ENCODE measurements around the gene FBXO27.
"Not testable (repeated sequence)": the region's sequence is repeated elsewhere in the genome, so short reads cannot be mapped to it uniquely, and the experiment has no call there.

FBXO27 gene, protein sequence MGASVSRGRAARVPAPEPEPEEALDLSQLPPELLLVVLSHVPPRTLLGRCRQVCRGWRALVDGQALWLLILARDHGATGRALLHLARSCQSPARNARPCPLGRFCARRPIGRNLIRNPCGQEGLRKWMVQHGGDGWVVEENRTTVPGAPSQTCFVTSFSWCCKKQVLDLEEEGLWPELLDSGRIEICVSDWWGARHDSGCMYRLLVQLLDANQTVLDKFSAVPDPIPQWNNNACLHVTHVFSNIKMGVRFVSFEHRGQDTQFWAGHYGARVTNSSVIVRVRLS

DNA sequence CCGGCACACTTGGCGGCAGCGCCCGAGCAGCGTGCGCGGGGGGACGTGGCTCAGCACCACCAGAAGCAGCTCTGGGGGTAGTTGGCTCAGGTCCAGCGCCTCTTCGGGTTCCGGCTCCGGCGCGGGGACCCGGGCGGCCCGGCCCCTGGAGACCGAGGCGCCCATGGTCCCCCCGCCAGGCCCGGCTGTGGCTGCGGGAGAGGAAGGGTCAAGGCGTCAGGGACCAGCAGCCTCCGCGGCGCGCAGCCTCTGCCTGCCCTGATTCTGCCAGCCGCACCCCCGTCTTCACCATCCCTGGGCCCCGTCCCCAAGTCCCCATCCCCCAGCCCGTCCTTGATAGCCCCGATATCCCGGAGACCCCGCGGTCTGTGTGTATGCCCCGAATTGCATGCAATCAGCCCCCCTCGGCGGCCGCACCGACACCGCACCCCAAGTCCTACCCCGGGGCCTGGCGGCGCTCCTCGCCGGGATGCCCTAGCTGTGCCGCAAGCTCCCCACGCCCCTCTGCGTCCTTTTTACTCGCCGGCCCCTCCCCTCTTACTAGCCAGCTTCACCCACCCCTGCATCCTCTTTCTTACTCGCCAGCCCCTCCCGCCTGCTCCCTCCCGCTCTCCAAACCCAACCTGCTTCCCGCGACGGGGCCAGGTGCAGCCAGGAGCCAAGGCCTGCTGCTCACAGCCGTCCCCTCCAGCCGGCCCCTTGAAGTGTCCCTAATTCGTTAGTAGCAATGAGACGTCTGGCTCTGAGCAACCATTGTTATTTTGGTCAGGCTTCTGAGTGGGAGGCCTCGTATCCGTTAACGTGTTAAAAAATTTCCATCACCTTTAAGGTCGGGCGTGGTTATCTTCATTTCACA is at the start of gene FBXO27:
Gene FBXO27, minus strand, starts transcription at position 487 of the 856 bp plus-strand sequence. Its CDS starts 322 bp downstream, at position 165.
- no peak for FAIRE-seq

DNA sequence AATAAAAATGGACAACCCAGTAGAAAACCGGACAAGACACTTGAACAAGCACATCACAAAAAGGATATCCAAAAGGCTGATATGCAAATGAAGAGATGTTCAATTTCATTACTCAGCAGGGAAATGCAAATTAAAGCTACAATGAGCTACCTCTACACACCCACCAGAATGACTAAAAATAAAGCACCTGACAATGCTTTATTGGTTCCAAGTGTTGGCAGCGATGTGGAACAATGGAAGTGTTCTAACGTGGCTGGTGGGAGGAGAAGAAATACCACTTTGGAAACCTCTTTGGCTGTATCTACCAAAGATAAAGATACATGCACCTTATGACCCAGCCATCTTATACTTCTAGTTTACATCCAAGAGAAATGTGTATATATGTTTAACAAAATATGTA is 48.1 kb upstream of the FBXO27 start:
- FAIRE-seq, result no peak

DNA sequence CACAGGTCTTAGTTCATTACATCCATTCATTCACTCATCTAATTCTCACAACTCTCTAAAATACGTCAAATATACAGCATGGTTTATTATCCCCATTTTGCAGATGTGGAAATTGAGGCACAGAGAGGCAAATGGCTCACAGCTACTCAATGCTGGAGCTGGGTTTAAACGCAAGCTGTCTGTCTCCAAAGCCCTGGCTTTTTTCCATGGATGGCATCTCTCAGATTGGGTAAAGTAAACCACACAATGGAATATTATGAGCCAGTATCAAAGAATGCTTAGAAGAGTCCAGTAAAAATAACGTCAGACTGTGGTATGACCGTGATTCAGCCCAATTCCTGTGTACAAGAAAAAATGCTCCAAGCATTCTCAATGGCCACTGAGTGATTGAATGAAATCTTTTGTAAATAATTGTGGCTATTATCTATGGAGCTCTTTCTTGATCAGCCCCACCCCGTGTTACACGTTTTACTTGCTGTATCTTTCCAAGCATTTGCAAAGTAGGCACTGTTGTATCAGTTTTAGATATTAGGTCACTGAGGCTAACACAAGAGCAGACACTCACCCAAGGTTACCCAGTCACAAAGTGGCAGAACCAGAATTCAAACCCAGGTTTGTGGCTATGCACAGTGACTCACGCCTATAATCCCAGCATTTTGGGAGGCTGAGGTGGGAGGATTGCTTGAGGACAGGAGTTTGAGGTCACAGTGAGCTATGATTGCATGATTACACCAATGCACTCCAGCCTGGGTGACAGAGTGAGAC is 46.3 kb upstream of the FBXO27 start:
- no peak for FAIRE-seq

DNA sequence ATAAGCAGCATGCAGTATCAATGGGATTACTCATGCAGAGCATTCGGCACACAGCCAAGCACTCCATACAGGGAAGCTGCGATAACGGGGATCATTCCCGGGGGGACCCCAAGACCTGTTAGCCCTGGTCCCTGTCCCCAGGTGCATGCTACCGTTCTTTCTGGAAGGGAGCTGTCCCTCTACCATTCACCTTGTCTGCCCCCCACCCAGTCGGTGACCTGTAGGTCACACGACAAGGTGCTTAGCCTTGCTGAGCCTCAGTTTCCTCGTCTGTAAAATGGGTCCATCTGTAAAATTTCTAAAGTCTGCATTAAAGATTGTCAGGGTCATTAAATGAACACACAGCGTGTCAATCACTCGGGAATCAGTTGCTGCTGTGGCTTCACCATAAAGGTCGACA is 45.0 kb upstream of the FBXO27 start:
- no peak for FAIRE-seq

DNA sequence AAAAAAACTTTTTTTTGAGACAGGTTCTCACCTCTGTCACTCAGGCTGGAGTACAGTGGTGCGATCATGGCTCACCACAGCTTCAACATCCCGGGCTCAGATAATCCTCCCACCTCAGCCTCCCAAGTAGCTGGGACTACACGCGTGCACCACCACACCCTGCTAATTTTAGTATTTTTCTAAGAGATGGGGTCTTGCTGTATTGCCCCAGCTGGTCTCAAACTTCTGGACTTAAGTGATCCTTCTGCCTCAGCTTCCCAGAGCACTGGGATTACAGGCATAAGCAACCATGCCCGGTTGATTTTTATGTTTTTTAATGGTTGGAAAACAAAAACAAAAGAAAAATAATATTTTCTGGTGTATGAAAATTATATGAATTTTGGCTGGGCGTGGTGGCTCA is 42.6 kb upstream of the FBXO27 start:
- FAIRE-seq, result no peak

DNA sequence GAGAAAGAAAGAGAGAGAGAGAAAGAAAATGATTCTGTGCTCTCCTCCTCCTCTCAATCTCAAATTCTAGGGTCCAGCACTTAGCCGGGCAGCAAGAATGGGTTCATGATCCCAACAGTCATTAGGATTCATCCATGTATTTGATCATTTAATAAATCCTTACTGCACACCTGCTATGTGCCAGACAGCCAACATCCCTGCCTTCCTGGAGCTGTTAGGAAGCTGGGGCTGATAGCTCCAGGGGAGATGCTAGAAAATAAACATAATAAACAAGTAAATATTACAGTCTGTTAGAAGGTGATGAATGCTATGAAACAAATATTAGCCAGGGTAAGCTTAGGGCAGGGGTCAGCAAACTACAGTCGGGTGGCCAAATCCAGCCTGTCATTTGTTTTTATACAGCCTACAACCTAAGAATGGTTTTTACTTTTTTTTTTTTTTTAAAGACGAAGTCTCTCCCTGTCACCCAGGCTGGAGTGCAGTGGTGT is 41.9 kb upstream of the FBXO27 start:
- no peak for FAIRE-seq

DNA sequence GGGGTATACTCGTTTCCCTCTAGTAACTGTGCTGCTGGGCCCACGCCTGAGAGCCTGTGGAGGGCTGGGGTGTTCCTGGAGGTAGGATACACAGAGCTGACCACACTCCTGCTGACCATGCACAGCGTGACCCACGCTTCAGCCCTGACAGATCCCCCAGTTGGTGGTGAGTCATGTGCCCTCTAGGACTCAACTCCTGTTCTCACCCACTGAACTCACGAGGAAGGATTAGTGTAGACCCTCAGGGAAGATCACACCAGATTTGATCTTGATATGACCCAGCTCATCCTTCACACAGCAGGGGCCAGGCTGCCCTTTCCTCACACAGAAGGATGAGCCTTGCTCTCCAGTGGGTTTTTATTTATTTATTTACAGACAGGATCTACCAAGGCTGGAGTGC is 38.5 kb upstream of the FBXO27 start:
- no peak for FAIRE-seq

DNA sequence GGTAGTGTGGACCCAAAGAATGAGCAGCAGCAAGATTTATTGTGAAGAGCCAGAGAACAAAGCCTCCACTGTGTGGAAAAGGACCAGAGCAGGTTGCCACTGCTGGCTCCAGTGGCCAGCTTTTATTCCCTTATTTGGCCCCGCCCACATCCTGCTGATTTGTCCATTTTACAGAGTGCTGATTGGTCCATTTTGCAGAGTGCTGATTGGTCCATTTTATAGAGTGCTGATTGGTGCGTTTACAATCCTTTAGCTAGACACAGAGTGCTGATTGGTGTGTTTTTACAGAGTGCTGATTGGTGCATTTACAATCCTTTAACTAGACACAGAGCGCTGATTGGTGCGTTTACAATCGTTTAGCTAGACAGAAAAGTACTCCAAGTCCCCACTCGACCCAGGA is 35.9 kb upstream of the FBXO27 start:
- not testable (repeated sequence) for FAIRE-seq

DNA sequence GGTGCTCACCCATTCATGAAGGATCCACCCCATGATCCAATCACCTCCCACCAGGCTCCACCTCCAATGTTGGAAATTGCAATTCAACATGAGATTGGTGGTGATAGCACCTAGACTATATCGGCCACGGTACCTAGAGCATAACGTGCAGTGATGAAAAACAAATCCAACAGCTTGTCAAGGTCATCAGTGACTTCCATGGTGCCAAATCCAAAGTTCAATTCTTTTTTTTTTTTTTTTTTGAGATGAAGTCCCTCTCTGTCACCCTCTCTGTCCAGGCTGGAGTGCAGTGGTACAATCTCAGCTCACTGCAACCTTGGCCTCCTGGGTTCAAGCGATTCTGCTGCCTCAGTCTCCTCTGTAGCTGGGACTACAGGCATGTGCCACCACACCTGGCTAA is 34.8 kb upstream of the FBXO27 start:
- FAIRE-seq, result no peak

DNA sequence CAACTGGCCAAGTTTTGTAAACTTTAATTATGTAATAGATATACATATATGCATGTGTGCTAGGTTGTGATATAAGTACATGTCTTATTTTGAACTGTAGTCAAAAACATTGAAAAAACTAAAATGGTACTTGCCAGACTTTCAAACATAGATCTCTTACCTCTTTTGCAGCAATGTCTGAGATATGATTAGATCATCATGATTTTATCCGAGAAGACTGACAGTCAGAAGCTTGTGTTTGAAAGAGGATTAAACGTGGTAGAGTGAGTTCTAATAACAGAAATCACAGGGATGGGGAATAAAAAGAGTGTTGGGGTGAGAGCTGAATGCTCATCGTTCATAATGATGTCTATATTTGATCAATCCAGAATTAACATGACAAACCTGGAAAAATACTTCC is 33.6 kb upstream of the FBXO27 start:
- no peak for FAIRE-seq

DNA sequence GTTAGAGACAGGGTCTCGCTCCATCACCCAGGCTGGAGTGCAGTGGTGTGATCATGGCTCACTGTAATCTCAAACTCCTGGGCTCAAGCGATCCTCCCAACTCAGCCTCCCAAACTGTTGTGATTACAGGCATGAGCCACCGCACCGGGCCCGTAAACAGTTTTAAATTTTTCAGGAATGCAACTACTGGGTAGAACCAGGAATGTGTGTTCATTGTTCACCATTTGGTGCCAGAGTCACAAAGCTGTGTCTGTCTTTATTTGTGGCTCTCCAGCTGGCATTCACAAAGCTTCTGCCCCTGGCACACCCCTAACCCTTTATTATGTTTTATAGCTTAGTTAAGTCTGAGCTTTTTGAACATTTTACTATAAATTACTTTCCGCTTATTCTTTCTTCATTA is 32.1 kb upstream of the FBXO27 start:
- no peak for FAIRE-seq

DNA sequence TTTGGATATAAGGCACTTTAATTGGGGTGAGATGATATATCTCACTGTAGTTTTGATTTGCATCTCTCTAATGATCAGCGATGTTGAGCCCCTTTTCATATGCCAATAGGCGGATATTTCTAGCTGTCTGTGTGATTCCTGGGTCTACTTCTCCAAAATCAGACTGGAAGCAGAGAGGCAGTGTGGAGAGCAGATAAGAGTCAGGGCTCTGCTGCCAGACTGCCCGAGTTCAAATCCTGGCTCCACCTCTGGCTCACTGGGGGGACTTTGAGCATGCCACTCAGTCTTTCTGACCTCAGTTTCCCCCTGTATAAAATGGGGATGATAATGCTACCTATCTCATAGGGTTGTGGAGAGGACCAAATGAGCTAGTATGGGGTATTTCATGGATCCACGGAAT is 27.8 kb upstream of the FBXO27 start:
- FAIRE-seq, result no peak

DNA sequence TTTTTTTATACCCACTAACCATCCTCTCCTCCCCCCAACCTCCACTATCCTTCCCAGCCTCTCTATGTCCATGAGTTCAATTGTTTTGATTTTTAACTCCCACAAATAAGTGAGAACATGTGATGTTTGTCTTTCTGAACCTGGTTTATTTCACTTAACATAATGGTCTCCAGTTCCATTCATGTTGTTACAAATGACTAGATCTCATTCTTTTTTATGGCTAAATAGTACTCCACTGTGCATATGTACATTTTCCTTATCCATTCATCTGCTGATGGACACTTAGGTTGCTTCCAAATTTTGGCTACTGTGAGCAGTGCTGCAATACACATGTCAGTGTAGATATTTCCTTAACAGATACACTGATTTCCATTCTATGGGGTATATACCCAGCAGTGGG is 27.0 kb upstream of the FBXO27 start:
- FAIRE-seq, result no peak

DNA sequence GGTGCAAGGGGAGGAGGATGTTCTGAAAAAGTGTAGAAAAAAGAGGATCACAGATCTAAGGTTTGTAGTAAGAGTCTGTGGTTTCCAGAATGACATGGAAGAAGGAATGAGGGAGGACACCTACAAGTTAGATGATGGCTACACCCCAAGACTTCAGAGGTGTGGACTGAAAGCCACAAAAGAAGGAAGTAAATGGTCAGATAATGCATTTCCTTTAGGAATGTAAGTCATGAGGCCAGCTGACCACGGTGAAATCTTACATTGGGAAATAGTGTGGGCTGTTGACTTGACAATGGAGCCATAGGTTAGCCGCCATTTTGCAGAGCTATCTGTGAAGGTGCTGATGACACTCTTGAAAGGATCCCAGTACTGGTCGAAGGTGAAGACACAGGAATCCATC is 25.3 kb upstream of the FBXO27 start:
- no peak for FAIRE-seq

DNA sequence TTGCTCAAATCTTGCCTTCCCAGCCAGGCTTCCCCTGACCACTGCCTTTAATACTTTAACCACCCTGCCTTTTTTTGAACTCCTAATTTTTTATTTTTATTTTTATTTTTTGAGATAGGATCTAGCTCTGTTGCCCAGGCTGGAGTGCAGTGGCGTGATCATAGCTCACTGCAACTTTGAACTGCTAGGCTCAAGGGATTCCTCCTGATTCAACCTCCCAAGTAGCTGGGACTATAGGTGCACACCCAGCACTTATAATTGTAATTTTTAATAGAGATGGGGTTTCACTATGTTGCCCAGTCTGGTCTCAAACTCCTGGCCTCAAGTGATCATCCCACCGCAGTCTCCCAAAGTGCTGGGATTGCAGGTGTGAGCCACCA is 21.7 kb upstream of the FBXO27 start:
- no peak for FAIRE-seq

DNA sequence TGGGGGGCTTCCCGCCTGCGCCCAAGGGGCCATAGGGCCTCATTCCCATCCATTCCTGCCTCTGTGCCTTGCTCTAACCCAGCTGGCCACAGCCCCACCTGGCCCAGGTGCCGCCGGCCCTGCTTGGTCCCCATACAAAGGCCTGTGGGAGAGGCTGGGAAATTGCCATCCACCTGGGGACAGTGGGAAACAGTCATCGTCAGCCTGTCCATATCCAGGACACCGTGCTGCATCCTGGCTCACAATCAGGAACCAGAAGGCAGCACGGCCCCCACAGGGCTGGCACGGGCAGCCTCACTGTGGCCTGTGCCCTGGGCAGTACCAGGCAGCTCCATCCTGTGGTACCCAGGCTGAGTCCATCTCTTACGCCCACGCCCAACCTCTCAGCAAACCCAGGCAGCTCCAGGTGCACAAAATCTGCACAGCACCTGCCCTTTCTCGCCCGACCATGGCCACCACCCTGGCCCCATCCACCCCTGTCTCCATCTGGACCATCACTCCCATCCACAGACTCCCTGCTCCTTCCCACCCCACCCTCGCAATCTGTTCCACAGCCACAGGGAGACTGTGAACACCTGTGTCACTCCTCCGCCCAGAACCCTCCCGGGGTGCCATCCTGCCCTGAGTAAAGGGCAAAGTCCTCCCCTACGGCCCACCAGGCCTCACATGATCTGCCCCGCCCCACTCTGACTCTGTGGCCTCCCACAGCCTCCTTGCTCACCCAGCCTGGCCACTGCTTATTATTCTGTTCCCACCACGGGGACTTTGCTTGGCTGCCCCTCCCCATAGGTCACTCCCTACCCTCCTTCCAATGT is 21.1 kb upstream of the FBXO27 start:
- FAIRE-seq, result no peak

DNA sequence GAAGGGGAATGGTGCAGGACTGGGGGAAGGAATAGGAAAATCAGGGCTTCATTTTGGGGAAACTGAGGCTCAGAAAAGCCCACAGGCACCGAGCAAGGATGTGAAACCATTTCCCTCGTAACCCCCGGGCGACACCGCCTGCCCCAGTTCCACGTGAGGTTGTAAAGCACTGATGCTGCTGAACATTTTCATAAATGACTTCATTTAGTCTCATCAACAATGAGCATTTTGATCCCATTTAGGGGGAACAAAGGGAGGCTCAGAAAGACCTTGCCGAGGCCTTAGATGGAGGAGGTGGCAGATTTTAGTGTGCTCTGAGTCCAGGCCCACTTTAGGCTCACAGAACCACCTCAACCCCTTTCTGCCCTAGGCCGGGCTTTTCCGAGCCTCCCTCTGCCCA is 20.5 kb upstream of the FBXO27 start:
- FAIRE-seq, result no peak

DNA sequence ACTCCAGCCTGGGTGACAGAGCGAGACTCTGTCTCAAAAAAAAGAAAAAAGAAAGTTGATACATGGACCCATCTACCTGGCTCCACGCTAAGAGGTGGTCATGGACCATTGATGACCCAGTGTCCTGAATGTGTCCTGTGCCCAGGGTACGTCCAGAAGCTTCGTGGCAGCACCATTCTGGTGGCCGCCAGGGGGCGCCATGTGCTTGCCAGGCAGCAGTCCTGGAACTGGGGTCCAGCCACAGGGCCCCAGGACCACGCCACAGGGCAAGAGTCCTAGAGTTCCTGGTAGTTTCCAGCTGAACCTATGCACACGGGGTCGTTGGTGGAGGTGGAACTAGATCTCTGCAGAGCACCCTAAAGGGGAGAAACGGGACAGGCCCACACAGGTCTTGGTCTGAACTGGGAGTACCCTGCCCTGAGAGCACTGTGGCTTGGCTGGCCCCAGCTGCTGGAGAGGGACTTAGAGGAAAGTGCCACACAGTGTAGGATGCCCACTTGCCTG is 19.9 kb upstream of the FBXO27 start:
- no peak for FAIRE-seq

DNA sequence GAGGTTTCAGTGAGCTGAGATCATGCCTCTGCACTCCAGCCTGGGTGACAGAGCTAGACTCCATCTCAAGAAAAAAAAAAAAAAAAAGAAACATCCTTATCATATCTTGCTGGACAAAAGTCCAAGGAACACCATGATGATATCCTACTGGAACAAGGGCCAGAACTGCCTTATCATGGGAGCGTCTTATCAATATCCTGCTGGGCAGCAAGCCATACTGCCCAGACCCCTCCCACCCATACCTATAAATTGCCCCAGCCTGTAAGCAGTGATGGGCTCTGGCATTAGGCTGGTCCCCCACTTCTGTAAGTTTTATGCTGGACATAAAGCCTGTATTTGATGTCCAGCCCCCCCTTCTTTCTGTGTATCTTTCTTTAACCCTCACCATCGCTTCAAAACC is 14.7 kb upstream of the FBXO27 start:
- no peak for FAIRE-seq

DNA sequence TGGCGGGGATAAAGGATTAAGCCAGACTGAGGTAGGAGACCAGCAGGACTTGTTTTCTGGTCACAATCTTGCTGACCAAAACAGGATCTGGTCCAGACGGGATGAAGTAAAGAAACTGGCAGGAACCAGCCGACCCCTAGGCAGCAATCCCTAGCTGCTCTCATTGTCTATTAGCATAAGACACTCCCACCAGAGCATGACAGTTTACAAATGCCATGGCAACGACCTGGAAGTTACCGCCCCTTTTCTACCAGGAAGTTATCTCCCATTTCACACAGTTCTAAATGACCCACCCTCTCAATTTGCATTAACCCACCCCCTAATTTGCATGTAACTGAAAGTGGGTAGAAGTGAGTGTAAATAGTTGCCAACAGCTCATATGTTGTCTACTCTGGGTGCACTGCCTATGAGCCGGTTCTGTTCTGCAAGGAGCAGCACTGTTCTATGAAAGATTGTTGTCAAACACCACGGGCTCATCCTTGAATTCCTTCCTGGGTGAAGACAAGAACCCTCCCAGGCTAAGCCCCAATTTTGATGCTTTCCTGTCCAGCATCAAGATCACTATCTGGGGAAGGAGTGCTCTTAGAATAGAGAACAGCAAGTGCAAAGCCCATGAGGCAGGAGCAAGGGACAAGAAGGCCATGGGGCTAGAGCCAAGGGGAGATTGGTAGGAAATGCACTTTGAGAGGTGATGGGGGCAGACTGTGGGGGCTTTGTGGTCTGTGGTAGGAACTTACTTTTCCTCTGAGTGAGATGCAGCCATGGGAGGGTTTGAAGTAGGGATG is 13.9 kb upstream of the FBXO27 start:
- FAIRE-seq, result no peak

DNA sequence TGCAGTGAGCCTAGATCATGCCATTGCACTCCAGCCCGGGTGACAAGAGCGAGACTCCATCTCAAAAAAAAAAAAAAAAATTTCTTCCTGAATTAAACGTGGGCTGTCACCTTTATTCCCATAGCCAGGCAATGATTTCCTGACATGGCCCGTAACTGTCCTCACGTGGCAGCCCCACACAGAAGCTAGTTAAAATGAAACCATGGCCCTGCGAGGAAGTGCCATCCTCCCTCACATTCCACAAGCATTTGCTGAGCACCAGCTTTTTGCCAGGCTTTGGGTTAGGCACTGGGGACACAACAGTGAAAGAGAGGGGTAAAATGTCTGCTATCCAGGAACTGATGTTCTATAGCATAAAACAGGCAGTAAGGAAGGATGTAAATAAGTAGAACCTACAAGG is 13.2 kb upstream of the FBXO27 start:
- no peak for FAIRE-seq

DNA sequence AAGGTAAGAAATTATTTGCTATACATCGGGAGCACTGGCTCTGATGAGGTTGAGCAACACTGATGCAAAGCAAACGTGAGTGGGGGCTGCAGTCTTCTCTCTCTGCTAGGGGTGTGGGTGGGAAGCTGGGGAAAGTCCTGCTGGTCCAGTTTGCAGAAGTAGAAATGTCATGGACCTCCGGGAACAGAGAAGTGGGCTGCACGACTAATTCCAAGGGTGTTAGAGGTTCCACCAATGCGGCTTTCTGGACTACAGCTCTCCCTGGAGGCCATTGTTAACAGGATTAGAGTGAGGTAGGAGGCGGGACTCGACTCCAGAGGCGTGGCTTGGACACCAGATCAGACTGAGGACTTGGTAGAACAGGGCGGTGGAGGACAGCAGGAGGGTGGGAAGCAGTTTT is 5.7 kb upstream of the FBXO27 start:
- no peak for FAIRE-seq

Measured in A204.1 (cell line).